HepG2 (cell line): Measurements from ENCODE around the gene OR2AG2. TPM values are rescaled to one million over a fixed set of nuclear protein-coding genes. Genes with fewer than 3 reads are reported as not detected.

Source experiments
- ATAC-seq: fragments of 200-7000 bp; cut with Tn5 transposase; 3 replicates; pipeline ENCODE4 v1.9.1; 2020; ENCODE audit warnings: mild to moderate bottlenecking, moderate library complexity
- BruUV-seq: library from RNA; stranded (reverse); fragments of 400-500 nt; replicated peaks from 2 replicates; lab custom pipeline; 2021; lab: Mats Ljungman, UMichigan
- CTCF ChIA-PET: fragments of 300-600 bp; formaldehyde crosslinking; extraction: SDS; loops from one replicate; lab custom pipeline; 2021; ENCODE audit warnings: low total read pairs, inconsistent platforms, low intra/inter-chr PET ratio; lab: Yijun Ruan, JAX
- POLR2A ChIA-PET: fragments of 350-600 bp; sonication (Branson Sonifier 250); formaldehyde crosslinking; loops from one replicate; lab custom pipeline; 2020; ENCODE audit warnings: antibody characterized with exemption, inconsistent platforms; lab: Yijun Ruan, JAX
- DNase-seq: peaks from one replicate; pipeline ENCODE4 v3.0.0-alpha.2; 2015; ENCODE audit warnings: low spot score
- FAIRE-seq: peaks from 3 replicates; lab custom pipeline; 2011; peaks lifted over from hg19 to GRCh38; lab: Jason Lieb, UNC
- H2AFZ ChIP-seq: one replicate; pipeline ENCODE4 v1.6.1; 2011; ENCODE audit warnings: low read length, inconsistent platforms
- H3K27ac ChIP-seq: fragments of 300-600 bp; 3 replicates; pipeline ENCODE4 v1.8.0; 2011; ENCODE audit warnings: mixed run types, mild to moderate bottlenecking, mixed read lengths, low read length, inconsistent platforms; ENCODE audit not compliant: insufficient read depth; ENCODE audit errors: extremely low read length
- H3K27me3 ChIP-seq, 2 experiments: fragments of 200-600 bp in 1 of 2; 2 replicates in 1 of 2; 3 replicates in 1 of 2; pipeline versions ENCODE4 v1.6.0 to v1.8.0; 2011; ENCODE audit warnings: low read length in 2 of 2, mild to moderate bottlenecking in 2 of 2, moderate library complexity in 2 of 2, inconsistent platforms in 1 of 2; ENCODE audit not compliant: insufficient read depth in 2 of 2, control insufficient read depth in 1 of 2
- H3K36me3 ChIP-seq, 2 experiments: fragments of 200-600 bp in 1 of 2; replicated peaks in 1 of 2; 2 replicates in 1 of 2; 3 replicates in 1 of 2; pipeline versions ENCODE4 v1.5.1 to v1.8.0; 2011; ENCODE audit warnings: low read length in 2 of 2, inconsistent platforms in 1 of 2; ENCODE audit not compliant: insufficient read depth in 2 of 2, control insufficient read depth in 1 of 2
- H3K4me1 ChIP-seq: 2 replicates; pipeline ENCODE4 v1.5.1; 2012; ENCODE audit warnings: low read length, inconsistent platforms; ENCODE audit not compliant: insufficient read depth
- H3K4me2 ChIP-seq: 2 replicates; pipeline ENCODE4 v1.6.0; 2011; ENCODE audit warnings: low read depth, low read length, inconsistent platforms
- H3K4me3 ChIP-seq, 3 experiments: fragments of 200-600 bp in 1 of 3; sonication (generic), shearing (Covaris generic) in 1 of 3; replicated peaks in 1 of 3; 2 replicates each; pipeline ENCODE4 v1.5.1; 2011 to 2016; ENCODE audit warnings: low read length in 3 of 3, inconsistent platforms in 2 of 3, low read depth in 2 of 3, mild to moderate bottlenecking in 2 of 3, control low read depth in 1 of 3, mixed read lengths in 1 of 3; ENCODE audit not compliant: insufficient read depth in 1 of 3
- H3K79me2 ChIP-seq: one replicate; pipeline ENCODE4 v1.6.1; 2011; ENCODE audit warnings: low read length, inconsistent platforms; ENCODE audit not compliant: insufficient read depth
- H3K9ac ChIP-seq: 2 replicates; pipeline ENCODE4 v1.6.0; 2011; ENCODE audit warnings: mild to moderate bottlenecking, low read depth, low read length, inconsistent platforms; ENCODE audit not compliant: insufficient read depth
- H3K9me3 ChIP-seq: 2 replicates; pipeline ENCODE4 v1.5.1; 2012; ENCODE audit warnings: mild to moderate bottlenecking, low read length
- H4K20me1 ChIP-seq: 2 replicates; pipeline ENCODE4 v1.6.0; 2011; ENCODE audit warnings: inconsistent platforms, mild to moderate bottlenecking, low read length, moderate library complexity; ENCODE audit not compliant: insufficient read depth
- MTF2 ChIP-seq: sonication (generic); formaldehyde crosslinking; IDR thresholded peaks from 2 replicates; pipeline ENCODE4 v1.5.0; 2020; ENCODE audit warnings: missing genetic modification reagents, borderline replicate concordance
- NCOA5 ChIP-seq: sonication (generic); formaldehyde crosslinking; IDR thresholded peaks from 2 replicates; pipeline ENCODE4 v1.4.0; 2020; ENCODE audit warnings: missing genetic modification reagents
- RBAK ChIP-seq: sonication (generic); formaldehyde crosslinking; IDR thresholded peaks from 2 replicates; pipeline ENCODE4 v1.5.1; 2020; ENCODE audit warnings: mild to moderate bottlenecking, missing genetic modification reagents
- ZNF891 ChIP-seq: sonication (generic); formaldehyde crosslinking; IDR thresholded peaks from 2 replicates; pipeline ENCODE4 v1.5.0; 2020; ENCODE audit warnings: mild to moderate bottlenecking, missing genetic modification reagents
- whole genome bisulfite sequencing: methylation state at CpG from one replicate; pipeline ENCODE4 v1.1.6; 2017; ENCODE audit warnings: low lambda C conversion rate; 5-methylcytosine and 5-hydroxymethylcytosine counted together
- in situ Hi-C: cut with HindIII; loops from 2 replicates; pipeline ENCODE4 v1.10.0; 2017; ENCODE audit warnings: low pct_unique_long_range_greater_than_20kb; ENCODE audit not compliant: extremely low pct_ligation_motif_present
- intact Hi-C: fragments of 100-400 bp; cut with micrococcal nuclease; formaldehyde crosslinking; loops from one replicate; pipeline ENCODE4 v1.10.0; 2022; ENCODE audit not compliant: unreplicated experiment
- polyA plus RNA-seq, 8 experiments: library from polyadenylated mRNA; depleted of rRNA in 3 of 8; stranded (reverse) in 7 of 8; unstranded in 1 of 8; fragments of >200 nt; fragmentation: Illumina TruSeq in 4 of 8; extraction: Trizol in 4 of 8; gene quantifications; 2 replicates each; pipeline versions ENCODE4 v1.2.1 to v1.2.3, GENCODE V29; 2011 to 2016; ENCODE audit warnings: low read depth in 4 of 8, missing spikeins in 1 of 8, mixed read lengths in 1 of 8; ENCODE audit not compliant: insufficient read depth in 1 of 8
- total RNA-seq, 5 experiments: library from RNA; depleted of rRNA; stranded (reverse); fragments of >200 nt; fragmentation: Illumina TruSeq; extraction: Trizol; gene quantifications; 2 replicates each; pipeline ENCODE4 v1.2.3, GENCODE V29; 2016; ENCODE audit warnings: low read depth in 1 of 5
- TF ChIP-seq, protein P1 (sequence below): sonication (generic); formaldehyde crosslinking; conservative IDR thresholded peaks from 2 replicates; pipeline ENCODE4 v1.8.0; 2022; ENCODE audit warnings: low read depth, missing genetic modification reagents
- TF ChIP-seq, protein P2 (sequence below): sonication (generic); formaldehyde crosslinking; IDR thresholded peaks from 2 replicates; pipeline ENCODE4 v1.5.0; 2020; ENCODE audit warnings: missing genetic modification reagents
- TF ChIP-seq, protein P3 (sequence below): sonication (generic); formaldehyde crosslinking; IDR thresholded peaks from 2 replicates; pipeline ENCODE4 v1.4.0; 2020; ENCODE audit warnings: missing genetic modification reagents, borderline replicate concordance

The OR2AG2 gene
- total and polyA plus RNA-seq, 2 of the 13 experiments (the other 11 are each of a cell fraction or from before 2014, with no cell fraction given) = not detected

DNA sequence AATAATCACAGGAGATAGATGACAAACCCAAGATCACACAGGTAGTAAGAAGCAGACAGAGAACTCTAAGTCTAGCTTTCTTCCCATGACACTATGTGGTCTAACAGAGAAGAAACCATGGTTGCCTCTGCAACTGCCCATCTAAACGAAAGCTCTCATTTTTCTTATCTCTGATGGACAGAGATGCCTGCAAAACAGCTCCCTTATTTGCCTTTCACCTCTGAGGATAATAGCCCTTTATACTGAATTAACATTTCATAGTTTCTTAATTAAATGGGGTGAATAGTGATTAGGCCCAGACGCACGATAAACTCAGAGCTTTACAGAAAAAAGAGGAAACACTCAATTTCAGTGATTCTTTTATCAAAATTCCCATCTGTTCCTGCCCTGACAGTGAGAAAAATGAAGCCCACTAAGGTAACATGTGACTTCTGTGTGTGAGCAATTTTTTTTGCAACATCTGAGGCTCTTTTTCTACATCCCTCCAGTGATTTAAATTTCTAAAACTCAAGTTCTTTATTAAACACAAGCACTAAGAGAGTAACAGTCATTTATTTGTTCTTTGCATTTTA is 24.6 kb downstream of the OR2AG2 start:
- peaks cover 0 to 12% of the 10 kb centered on the region in 2 experiments; a peak in 2 of 5 replicates for H3K27me3 ChIP-seq
- 5% methylated on average over 3 of the region's 3 CpGs for WGBS
- H3K27ac ChIP-seq = no peak overlapping the region
- H3K9me3 ChIP-seq = no peaks in the 10 kb centered on the region
- CTCF ChIA-PET = no interaction called here
- no TSS peak for BruUV-seq
- POLR2A ChIA-PET = no interaction called here
- no peaks in the 10 kb centered on the region for H4K20me1 ChIP-seq
- no peaks in the 10 kb centered on the region for H3K4me1 ChIP-seq
- FAIRE-seq (no peak), DNase-seq (no peak), ATAC-seq (no peak)
- intact Hi-C loops (no loop called here), in situ Hi-C loops (no loop called here)
- H2AFZ ChIP-seq = no peak overlapping the region
- no peaks in the 10 kb centered on the region for H3K36me3 ChIP-seq
- TF ChIP-seq, protein P1, sequence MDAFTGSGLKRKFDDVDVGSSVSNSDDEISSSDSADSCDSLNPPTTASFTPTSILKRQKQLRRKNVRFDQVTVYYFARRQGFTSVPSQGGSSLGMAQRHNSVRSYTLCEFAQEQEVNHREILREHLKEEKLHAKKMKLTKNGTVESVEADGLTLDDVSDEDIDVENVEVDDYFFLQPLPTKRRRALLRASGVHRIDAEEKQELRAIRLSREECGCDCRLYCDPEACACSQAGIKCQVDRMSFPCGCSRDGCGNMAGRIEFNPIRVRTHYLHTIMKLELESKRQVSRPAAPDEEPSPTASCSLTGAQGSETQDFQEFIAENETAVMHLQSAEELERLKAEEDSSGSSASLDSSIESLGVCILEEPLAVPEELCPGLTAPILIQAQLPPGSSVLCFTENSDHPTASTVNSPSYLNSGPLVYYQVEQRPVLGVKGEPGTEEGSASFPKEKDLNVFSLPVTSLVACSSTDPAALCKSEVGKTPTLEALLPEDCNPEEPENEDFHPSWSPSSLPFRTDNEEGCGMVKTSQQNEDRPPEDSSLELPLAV (CRISPR knock-in tag) = no peak
- no peak overlapping the region for H3K4me2 ChIP-seq
- no peak overlapping the region for H3K9ac ChIP-seq
- H3K79me2 ChIP-seq = no peaks in the 10 kb centered on the region
- H3K4me3 ChIP-seq = no peak overlapping the region

DNA sequence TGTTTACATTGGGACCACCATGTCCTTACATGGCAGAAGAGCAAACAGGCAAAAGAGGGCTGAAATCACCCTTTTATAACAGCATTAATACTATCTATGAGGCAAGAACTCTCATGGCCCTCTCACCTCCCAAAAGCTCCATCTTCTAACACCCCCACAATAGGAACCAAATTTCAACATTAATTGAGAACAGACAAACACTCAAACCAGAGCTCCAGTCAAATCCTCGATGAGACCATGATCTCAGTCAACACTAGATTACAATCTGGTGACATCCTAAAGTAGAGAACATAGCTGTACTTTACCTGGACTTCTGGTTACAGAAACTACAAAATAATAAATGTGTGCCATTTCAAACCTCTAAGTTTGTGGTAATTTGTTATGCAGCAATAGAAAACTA is 25.1 kb downstream of the OR2AG2 start:
- ChIA-PET CTCF (no interaction called here), POLR2A (no interaction called here)
- in situ Hi-C loops (no loop called here), intact Hi-C loops (no loop called here)
- Histone ChIP-seq H3K27me3 (peaks cover 0 to 12% of the 10 kb centered on the region in 2 experiments; a peak in 2 of 5 replicates), H3K4me3 (no peak overlapping the region), H3K79me2 (no peaks in the 10 kb centered on the region), H3K4me1 (no peaks in the 10 kb centered on the region), H2AFZ (no peak overlapping the region), H3K4me2 (no peak overlapping the region), H4K20me1 (no peaks in the 10 kb centered on the region), H3K9ac (no peak overlapping the region), H3K9me3 (no peaks in the 10 kb centered on the region), H3K36me3 (no peaks in the 10 kb centered on the region), H3K27ac (no peak overlapping the region)
- TF ChIP-seq NCOA5 (no peak), MTF2 (CRISPR knock-in tag) (no peak), RBAK (no peak), ZNF891 (CRISPR knock-in tag) (no peak)
- TF ChIP-seq, protein P2, sequence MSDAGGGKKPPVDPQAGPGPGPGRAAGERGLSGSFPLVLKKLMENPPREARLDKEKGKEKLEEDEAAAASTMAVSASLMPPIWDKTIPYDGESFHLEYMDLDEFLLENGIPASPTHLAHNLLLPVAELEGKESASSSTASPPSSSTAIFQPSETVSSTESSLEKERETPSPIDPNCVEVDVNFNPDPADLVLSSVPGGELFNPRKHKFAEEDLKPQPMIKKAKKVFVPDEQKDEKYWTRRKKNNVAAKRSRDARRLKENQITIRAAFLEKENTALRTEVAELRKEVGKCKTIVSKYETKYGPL (CRISPR knock-in tag) = no peak
- TF ChIP-seq, protein P3, sequence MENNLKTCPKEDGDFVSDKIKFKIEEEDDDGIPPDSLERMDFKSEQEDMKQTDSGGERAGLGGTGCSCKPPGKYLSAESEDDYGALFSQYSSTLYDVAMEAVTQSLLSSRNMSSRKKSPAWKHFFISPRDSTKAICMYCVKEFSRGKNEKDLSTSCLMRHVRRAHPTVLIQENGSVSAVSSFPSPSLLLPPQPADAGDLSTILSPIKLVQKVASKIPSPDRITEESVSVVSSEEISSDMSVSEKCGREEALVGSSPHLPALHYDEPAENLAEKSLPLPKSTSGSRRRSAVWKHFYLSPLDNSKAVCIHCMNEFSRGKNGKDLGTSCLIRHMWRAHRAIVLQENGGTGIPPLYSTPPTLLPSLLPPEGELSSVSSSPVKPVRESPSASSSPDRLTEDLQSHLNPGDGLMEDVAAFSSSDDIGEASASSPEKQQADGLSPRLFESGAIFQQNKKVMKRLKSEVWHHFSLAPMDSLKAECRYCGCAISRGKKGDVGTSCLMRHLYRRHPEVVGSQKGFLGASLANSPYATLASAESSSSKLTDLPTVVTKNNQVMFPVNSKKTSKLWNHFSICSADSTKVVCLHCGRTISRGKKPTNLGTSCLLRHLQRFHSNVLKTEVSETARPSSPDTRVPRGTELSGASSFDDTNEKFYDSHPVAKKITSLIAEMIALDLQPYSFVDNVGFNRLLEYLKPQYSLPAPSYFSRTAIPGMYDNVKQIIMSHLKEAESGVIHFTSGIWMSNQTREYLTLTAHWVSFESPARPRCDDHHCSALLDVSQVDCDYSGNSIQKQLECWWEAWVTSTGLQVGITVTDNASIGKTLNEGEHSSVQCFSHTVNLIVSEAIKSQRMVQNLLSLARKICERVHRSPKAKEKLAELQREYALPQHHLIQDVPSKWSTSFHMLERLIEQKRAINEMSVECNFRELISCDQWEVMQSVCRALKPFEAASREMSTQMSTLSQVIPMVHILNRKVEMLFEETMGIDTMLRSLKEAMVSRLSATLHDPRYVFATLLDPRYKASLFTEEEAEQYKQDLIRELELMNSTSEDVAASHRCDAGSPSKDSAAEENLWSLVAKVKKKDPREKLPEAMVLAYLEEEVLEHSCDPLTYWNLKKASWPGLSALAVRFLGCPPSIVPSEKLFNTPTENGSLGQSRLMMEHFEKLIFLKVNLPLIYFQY (CRISPR knock-in tag) = no peak
- DNase-seq (no peak), ATAC-seq (no peak), FAIRE-seq (no peak)
- WGBS = 0% methylated on average over 1 of the region's 1 CpG
- BruUV-seq = no TSS peak
